HCT116 (cell line): ENCODE results near the gene CHSY3.

Source experiments
- CTCF ChIP-seq, 3 experiments: fragments of 200-600 bp in 1 of 3; sonication (generic) in 1 of 3; IDR thresholded peaks in 2 of 3; conservative IDR thresholded peaks in 1 of 3; 2 replicates each; pipeline ENCODE4 v1.5.1; 2012 to 2017; ENCODE audit warnings: low read depth in 2 of 3, low read length in 2 of 3, antibody characterized with exemption in 1 of 3, borderline replicate concordance in 1 of 3, control low read depth in 1 of 3, mild to moderate bottlenecking in 1 of 3, mixed read lengths in 1 of 3, mixed run types in 1 of 3, moderate library complexity in 1 of 3; ENCODE audit not compliant: insufficient read depth in 1 of 3
- FOSL1 ChIP-seq: IDR thresholded peaks from 2 replicates; pipeline ENCODE4 v1.6.1; 2012; ENCODE audit warnings: low read depth
- JUND ChIP-seq: IDR thresholded peaks from 2 replicates; pipeline ENCODE4 v1.6.1; 2012
- MAX ChIP-seq: IDR thresholded peaks from 2 replicates; pipeline ENCODE4 v1.6.1; 2012
- POLR2AphosphoS5 ChIP-seq: IDR thresholded peaks from 2 replicates; pipeline ENCODE4 v1.6.1; 2011; ENCODE audit warnings: mild to moderate bottlenecking, low read depth, low read length, moderate library complexity
- RAD21 ChIP-seq: IDR thresholded peaks from 2 replicates; pipeline ENCODE4 v1.6.1; 2012; ENCODE audit warnings: low read depth, mild to moderate bottlenecking

DNA sequence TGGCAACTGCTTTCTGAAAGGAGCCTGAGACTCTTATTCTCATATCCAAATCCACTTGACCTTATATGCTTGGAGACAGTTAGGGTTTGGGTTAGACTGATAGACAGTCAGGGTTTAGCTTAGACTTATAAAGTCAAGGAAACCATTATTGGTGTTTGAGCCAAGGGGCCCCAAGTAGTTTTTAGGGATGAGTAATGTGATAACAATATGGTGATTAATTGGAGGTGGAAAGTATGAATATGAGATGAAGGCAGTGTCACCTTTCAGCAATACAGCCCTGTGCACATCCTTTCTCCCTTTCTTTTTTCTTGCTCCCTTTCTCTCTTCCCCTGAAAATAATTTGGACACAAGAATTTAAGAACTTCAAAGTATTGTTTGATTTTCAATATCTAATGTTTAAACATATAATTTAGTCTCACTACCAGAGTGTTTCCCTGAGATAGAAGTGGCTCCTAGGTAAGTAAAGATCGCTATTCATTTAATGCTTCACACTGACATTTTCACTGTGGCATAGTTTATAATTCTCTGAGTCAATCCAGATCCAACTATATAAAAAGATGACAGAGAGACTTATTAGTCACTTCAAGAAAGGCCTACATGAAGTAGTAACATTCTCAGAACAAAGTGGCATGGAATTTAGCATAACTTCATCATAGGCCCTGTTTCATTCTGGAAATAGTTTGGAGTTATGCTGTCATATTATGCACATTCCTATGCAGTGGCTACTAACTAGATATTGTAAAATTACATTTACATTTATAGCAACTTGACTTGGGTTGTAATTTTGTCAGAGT lies 200.8 kb downstream of the CHSY3 start:
- no peak for TF ChIP-seq MAX
- TF ChIP-seq JUND = no peak
- TF ChIP-seq POLR2AphosphoS5 = no peak
- no peak for TF ChIP-seq CTCF (IDR thresholded peaks at IDR 0.05 in 2 of 3, conservative IDR thresholded peaks at IDR 0.05 in 1 of 3; ENCODE audit: borderline replicate concordance in 1 of 3, insufficient read depth in 1 of 3, low read depth in 2 of 3, low read length in 2 of 3)
- TF ChIP-seq RAD21 = no peak
- TF ChIP-seq FOSL1 = 0 out of 2 replicates have a peak, but pooled peaks have one; percentile 26
